Stimulated activated CD4-positive, alpha-beta T cell treated with anti-CD3 and anti-CD28 coated beads, Interleukin-15, amount 100 ng/mL, for 24 hours (primary cell): ENCODE measurements around the gene LSR.

Source experiments
- DNase-seq: peaks from one replicate; pipeline ENCODE4 v3.0.0-alpha.2; 2020

LSR gene

DNA sequence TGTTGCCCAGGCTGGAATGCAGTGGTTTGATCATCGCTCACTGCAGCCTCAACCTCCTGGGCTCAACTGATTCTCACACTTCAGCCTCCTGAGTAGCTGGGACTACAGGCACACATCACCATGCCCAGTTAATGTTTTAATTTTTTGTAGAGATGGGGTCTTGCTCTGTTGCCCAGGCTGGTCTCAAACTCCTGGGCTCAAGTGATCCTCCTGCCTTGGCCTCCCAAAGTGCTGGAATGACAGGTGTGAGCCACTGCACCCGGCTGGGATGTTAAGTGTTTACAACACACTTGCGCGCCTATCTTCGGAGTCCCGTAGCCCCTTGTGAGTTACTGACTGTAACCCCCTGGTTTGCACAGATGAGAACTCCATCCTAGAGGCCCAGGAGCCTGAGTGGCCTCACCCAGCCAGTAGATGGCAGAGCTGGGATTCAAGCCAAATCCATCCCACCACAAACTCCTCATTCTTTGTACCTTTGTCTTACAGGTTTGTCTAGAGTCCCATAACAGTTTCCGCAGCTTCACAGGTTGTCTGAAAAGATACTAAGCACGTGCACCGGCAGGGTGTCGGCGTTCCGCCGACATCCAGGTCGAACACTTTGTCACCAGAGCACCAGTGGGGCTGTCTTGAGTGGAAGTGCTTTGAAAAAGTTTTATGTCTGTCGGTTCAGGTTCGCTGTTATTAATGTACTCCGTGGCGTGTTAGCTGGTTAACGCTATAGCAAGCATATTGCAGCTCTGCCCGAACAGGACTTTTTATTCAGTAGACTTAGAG is 57.9 kb downstream of the LSR start:
- peak; percentile 20 for DNase-seq

DNA sequence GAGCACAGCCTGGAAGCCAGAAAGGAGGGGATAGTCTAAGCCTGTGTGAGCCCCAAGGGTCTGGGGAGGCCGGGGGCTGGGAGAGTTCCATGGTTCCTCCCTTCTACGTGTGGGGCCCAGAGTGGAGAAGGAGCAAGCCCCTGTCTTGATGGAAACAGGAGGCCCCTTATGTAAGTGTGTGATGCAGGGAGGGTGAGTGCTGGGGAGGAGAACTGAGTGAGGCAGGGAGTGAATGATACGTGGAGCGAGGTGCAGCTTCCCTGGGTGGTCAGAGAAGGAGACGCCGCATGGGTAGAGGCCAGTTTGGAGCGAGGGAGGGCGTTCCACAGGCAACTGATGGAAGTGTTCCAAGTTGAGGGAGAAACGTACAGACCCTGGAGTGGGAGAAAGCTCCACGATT is 59.1 kb downstream of the LSR start:
- no peak for DNase-seq

DNA sequence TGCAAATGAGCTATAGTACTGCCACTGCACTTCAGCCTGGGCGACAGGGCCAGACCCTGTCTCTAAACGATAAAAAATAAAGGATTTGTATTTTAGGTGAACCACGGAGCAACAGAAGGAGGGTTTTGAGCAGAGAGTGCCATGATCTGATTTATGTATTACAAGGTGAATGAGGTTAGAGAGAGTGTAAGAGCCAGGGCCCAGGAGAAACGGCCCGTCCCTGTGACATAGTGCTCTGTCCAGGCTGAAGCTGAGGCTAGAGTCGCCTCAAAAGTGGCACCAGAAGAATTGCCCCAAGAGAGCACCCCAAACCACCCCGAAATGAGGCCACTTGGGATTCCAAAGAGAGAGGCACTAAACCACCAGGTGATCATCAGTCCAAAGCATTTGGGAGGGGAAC is 60.1 kb downstream of the LSR start:
- DNase-seq, result no peak

DNA sequence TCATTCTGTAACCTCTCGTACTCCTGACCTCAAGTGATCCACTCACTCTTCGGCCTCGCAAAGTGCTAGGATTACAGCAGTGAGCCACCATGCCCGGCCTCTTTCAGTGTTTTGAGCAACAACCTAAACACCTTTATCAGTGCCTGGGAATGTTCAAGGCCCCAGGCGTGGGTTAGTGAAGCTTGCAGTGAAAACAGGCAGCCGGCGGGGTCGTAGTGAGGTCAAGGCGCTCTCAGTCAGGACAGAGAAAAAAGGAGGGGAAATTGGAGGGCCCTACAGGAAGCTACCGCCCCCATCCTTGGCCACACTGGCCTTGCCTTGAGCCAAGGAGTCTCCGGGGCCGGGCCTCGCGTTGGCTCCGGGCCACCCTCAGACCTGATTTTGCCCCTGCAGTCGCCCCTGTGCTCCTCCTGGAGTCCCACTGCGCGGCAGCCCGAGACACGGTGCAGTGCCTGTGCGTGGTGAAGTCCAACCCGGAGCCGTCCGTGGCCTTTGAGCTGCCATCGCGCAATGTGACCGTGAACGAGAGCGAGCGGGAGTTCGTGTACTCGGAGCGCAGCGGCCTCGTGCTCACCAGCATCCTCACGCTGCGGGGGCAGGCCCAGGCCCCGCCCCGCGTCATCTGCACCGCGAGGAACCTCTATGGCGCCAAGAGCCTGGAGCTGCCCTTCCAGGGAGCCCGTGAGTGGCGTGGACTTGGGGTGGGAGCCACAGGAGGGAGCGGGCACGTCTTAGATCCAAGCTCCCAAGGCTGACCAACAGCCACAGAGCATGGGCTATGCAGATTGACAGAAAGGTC is 60.9 kb downstream of the LSR start:
- no peak for DNase-seq

DNA sequence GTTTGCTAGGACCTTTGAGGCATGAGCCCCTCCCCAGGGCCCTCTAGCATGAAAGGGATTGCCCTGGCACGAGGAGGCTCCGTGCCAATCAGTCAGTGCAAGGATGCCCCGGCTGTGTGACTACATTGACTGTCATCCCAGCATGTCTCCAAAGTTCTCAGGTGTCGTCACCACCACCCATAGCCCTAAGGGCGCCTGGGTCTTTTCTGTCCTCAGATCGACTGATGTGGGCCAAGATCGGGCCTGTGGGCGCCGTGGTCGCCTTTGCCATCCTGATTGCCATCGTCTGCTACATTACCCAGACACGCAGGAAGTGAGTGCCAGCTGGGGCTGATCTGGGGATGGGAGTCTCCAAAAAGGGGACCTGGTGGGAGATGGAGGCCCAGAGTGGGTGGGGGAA is 61.5 kb downstream of the LSR start:
- DNase-seq, result no peak

DNA sequence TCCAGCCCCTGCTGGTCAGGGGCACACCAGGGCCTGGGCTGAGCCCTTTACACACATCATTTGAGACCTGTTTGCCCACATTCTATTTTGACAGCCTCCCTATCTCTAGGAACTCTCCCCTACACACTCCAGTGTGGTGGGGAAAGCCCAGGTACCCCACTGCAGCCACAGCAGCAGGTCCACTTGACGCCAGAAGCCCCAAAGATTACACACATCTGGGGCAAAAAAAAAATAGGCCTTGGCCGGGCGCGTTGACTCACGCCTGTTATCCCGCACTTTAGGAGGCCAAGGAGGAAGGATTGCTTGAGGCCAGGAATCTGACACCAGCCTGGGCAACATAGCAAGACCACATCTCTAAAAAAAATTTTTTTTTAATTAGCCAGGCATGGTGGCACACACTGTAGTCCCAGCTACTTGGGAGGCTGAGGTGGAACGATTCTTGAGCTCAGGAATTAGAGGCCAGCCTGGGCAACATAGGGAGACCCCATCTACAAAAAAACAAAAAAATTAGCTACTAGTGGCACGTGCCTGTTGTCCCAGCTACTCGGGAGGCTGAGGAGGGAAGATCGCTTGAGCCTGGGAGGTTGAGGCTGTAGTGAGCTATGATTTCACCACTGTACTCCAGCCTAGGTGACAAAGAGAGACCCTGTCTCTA is 62.1 kb downstream of the LSR start:
- DNase-seq, result no peak

DNA sequence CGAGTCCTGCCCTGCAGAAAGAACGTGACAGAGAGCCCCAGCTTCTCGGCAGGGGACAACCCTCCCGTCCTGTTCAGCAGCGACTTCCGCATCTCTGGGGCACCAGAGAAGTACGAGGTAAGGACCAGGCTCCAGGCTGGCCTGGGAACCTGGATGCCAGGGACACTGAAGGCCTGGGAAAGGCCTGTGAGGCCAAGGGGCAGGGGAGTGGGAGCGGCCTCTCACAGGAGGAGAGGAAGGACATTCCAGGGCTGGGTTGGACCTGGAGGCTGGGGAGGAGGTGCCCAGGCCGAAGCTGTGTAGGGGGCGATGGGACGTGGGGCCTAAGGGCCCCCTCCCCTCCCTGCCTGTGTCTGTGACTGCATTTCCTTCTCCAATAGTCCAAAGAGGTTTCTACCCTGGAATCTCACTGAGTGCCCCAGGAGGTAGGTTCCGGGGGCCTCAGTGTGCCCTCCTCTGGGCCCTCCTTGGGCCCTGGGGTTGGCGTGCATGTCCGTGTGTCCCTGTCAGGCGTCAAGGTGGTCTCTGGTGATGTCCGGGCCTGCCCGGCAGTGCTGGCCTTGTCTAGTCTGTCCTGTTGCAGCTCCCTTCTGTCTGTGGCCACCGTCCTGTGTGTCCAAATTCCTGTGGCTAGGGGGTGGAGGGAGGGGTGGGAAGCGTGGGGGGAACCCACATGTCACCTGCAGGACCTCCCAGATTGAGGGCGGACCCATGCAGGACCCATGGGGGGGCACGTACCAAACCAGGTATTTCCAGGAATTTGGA is 63.3 kb downstream of the LSR start:
- DNase-seq, result no peak

DNA sequence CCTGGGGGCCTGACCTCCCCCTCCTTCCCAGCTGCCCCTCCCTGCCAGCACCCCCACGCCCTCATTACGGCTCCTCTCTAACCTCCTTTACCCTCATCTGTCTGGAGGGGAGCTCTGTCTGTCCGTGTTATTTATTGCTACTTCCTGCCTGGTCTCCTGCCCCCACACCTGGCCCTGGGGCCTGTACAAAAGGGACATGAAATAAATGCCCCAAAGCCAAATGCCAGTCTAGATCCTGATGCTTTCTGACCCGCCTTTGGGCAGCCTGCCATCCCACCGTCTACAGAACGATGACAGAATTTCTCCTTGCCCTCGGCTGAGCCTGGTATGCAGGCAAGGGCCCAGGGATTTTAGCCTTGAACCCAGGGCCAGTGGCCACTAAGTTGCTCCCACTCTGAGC is 64.8 kb downstream of the LSR start:
- DNase-seq, result no peak

DNA sequence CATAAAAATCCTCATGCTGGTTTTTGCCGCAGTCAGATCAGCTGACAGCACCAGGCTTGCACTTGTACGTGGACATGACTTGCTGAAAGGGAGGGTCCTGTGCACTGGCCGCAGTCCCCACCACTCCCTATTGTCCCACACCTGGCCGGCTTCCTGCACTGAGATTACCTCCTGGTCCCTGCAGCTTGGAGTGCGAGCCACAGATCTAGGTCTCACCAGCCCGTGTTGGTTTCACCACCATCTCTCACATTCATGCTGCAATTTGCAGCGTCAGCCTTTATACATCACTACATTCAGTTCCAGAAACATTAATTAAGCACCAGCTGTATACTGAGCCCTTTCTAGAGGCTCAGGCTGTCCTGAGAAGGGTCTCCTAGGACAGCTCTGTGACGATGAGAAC is 65.2 kb downstream of the LSR start:
- no peak for DNase-seq

DNA sequence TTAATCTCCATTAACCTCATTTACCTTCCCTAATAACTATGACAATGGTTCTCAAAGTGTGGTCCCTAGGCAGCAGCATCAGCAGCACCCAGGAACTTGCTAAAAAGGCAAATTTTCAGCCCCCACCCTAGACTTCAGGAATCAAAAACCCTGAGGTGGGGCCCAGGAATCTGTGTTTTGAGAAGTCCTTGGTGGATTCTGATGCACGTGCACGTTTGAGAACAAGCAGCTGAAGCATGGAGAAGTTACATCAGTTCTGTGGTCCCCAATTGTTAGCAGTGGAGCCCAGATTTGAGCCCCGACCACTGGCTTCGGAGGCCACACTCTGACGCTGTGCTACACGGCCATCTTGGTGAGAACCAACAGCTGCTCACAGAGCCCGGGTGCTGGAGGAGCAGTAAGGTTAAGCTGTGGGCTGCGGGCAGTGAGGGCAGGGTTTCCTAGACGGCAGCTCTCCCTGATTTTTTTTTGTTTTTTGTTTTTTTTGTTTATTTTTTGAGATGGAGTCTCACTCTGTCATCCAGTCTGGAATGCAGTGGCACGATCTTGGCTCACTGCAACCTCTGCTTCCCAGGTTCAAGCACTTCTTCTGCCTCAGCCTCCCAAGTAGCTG is 66.2 kb downstream of the LSR start:
- no peak for DNase-seq

DNA sequence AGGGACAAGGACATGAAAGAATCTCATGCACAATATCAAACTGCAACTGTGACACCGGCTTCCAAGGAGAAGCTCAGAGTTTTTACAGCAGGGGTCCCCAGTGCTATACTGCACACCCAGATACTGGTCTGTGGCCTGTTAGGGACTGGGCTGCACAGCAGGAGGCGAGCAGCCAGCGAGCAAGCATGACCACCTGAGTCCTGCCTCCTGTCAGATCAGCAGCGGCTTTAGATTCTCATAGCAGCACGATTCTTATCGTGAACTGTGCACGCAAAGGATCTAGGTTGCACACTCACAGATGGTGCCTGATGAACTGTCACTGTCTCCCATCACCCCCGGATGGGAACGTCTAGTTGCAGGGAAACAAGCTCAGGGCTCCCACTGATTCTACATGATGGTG is 67.1 kb downstream of the LSR start:
- DNase-seq, result no peak

DNA sequence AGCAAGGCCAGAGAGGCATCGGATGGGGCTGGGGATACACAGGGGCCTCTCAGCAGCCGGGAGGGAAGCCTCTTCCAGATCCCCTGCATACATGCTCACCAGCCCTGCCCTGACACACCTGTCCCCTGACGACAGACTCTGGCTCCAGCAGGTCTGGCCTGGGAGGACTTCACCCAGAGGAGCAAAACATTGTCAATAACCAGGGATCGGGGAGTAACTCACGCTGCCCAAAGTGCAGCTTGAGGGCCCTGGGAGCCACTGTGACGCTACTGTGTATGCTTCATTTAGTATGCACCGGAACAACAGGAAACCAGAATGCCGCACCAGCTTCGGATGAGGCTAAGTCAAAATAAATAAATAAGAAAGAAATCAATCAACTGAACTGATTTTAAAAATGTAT is 67.8 kb downstream of the LSR start:
- no peak for DNase-seq
